SKM-1 treated with dmso at 0.1 percent for 144 hours (cell line): Measurements from ENCODE around the gene ADGRG6.
"Not testable (repeated sequence)": the region's sequence is repeated elsewhere in the genome, so short reads cannot be mapped to it uniquely, and the experiment has no call there.

Experiments
- DNase-seq: peaks from one replicate; lab custom pipeline; 2025; ENCODE audit not compliant: unreplicated experiment; lab: John Stamatoyannopoulos, UW

Gene ADGRG6

GRCh38 chr6:142406131-142406530, 104.3 kb downstream of the ADGRG6 start:
- no peak for DNase-seq

- DNase-seq: no peak
Observed at GRCh38 chr6:142407685-142408273, 106.0 kb downstream of the ADGRG6 start.

- DNase-seq: no peak
Observed at GRCh38 chr6:142408409-142408808, 106.6 kb downstream of the ADGRG6 start.

GRCh38 chr6:142409794-142410193, 108.0 kb downstream of the ADGRG6 start:
- DNase-seq: no peak

GRCh38 chr6:142411145-142411544, 109.3 kb downstream of the ADGRG6 start:
- no peak for DNase-seq

GRCh38 chr6:142412241-142412640, 110.4 kb downstream of the ADGRG6 start:
- no peak for DNase-seq

- no peak for DNase-seq
Observed at GRCh38 chr6:142412658-142413057, 110.9 kb downstream of the ADGRG6 start.

- no peak for DNase-seq
Observed at GRCh38 chr6:142413111-142413510, 111.3 kb downstream of the ADGRG6 start.

- DNase-seq: no peak
Observed at GRCh38 chr6:142414462-142415250, 112.8 kb downstream of the ADGRG6 start.

GRCh38 chr6:142416179-142416578, 114.4 kb downstream of the ADGRG6 start:
- no peak for DNase-seq

GRCh38 chr6:142416686-142417085, 114.9 kb downstream of the ADGRG6 start:
- no peak for DNase-seq

- no peak for DNase-seq
Observed at GRCh38 chr6:142417331-142417750, 115.5 kb downstream of the ADGRG6 start.

- DNase-seq: no peak
Observed at GRCh38 chr6:142419071-142419470, 117.3 kb downstream of the ADGRG6 start.

GRCh38 chr6:142420802-142421201, 119.0 kb downstream of the ADGRG6 start:
- no peak for DNase-seq

- DNase-seq: no peak
Observed at GRCh38 chr6:142421285-142422117, 119.7 kb downstream of the ADGRG6 start.

GRCh38 chr6:142426444-142427132, 124.8 kb downstream of the ADGRG6 start:
- not testable (repeated sequence) for DNase-seq

GRCh38 chr6:142428468-142428867, 126.7 kb downstream of the ADGRG6 start:
- not testable (repeated sequence) for DNase-seq

GRCh38 chr6:142429195-142429594, 127.4 kb downstream of the ADGRG6 start:
- DNase-seq: no peak

- no peak for DNase-seq
Observed at GRCh38 chr6:142433419-142433818, 131.6 kb downstream of the ADGRG6 start.

GRCh38 chr6:142438898-142439297, 137.1 kb downstream of the ADGRG6 start:
- no peak for DNase-seq
